SK-N-MC (cell line): Measurements from ENCODE around the gene HLA-DOB.

Source experiments
- EZH2 ChIP-seq: fragments of 200-600 bp; sonication (generic); IDR thresholded peaks from one replicate; pipeline ENCODE4 v1.6.1; 2017; ENCODE audit warnings: antibody characterized with exemption
- FOXP2 ChIP-seq: optimal IDR thresholded peaks from 2 replicates; pipeline ENCODE3; 2011; ENCODE audit warnings: mild to moderate bottlenecking, moderate library complexity; ENCODE audit not compliant: insufficient read depth; ENCODE audit errors: extremely low read length, control extremely low read depth
- POLR2AphosphoS5 ChIP-seq: IDR thresholded peaks from 2 replicates; pipeline ENCODE4 v1.6.1; 2012; ENCODE audit warnings: mild to moderate bottlenecking, low read depth, low read length, borderline replicate concordance

DNA sequence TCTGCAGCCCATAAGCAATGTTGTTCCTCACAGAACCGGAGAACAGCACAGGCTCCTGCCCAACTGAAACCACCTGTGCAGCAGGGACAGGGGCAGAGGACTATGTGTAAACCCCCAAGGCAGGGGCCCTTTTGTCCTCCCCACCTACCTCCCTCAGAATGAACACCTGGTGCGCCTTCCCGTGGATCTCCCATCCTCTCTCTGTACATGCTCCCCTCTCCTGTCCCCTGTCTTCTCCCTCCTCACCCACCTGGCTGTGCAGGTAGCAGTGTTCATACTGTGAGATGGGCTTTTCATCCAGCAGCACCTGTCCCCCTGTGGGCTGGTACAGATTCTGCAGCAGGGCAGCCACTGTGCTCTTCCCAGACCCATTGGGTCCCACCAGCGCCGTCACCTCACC is 13.2 kb upstream of the HLA-DOB start:
- TF ChIP-seq EZH2: no peak
- no peak for TF ChIP-seq POLR2AphosphoS5
- TF ChIP-seq FOXP2: no peak
